Activated gamma-delta T cell (primary cell): ENCODE measurements around the gene DNMT1.
A peak's percentile ranks its signal among the peaks of the same experiment; 100 is the strongest.

Experiments used
- DNase-seq: peaks from one replicate; lab custom pipeline; 2025; lab: John Stamatoyannopoulos, UW

Gene DNMT1

DNA sequence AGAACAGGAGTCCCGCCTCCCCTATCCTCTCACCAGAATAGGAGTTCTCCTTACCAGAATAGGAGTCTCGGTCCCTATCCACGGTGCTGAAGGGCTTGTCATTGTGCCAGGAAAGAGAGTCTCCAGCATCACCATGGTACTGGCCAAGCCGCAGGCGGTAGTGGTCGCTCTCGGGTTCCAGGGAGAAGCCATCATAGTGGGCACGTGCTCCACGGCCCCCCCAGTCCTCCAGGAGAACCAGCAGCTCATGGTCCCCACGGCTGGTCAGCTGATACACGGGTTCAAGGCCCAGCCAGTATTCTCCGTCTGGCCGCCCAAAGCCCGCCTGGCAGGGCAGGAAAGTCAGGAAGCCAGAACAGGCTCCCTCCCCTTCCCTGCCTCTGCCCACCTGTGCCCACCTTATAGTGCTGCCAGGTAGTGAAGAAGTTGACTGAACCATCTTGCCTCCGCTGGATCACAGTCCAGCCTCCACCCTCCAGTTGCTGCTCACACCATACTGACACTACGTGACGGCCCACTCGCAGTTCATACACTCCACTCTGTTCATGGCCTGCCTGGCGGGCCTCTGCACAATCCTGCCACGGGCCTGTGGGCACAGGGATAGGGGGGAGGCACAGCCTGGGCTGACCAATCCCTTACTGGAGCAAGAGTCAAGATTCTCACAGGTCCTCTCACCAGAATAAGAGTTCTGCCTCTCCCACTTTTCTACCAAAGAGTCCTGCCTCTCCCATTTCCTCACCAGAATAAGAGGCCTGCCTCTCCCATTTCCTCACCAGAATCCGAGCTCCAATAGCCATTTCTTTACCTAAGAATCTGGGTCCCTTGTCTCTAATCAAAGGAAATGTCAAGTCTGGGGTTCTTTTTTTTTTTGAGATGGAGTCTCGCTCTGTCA is 101.2 kb downstream of the DNMT1 start:
- no peak for DNase-seq

- no peak for DNase-seq
Observed at GRCh38 chr19:10092648-10093294, 102.0 kb downstream of the DNMT1 start.

DNA sequence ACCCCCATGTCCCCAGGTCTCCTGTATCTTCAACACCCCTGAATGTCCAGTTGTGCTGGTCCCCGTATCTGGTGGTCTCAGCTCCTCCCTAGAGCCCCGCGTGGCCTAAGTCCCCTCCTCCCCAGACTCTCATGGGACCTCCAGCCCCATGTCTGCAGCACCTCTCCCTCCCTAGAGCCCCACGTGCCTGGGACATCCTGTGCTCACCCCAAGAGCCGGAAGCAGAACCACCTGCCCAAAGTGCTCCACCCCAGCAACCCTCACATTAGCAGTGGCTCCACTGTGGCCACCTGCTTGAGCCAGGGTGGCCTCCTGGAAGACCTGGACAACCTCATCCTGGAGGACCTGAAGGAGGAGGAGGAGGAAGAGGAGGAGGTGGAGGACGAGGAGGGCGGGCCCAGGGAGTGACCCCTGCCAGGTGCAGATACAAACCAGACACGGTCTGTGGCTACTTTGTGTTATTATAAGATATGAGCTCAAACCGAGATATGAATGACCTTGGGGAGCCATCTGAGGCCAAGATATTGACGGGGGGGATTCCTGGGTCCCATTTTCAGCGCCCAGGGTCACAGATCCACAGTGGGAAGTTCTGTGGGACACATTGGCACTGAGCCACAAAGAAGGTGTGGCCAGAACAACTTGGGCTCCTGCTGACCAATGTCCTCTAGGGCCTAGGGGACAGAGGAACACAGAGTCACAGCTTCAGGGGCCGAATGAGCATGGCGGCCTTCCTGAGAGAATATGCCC is 102.7 kb downstream of the DNMT1 start:
- no peak for DNase-seq

DNA sequence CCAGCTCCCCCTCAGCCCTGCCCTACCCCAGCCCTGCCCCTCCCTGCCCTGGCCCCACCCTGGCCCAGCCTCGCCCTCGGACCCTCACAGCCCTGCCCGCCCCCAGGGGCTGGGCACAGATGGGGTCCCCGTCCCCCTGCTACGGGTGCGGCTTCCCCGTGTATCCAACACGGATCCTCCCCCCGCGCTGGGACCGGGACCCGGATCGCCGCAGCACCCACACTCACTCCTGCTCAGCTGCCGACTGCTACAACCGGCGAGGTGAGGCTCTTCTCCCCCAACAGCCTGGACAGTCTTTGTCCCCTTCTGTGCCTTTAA is 103.4 kb downstream of the DNMT1 start:
- DNase-seq = no peak

DNA sequence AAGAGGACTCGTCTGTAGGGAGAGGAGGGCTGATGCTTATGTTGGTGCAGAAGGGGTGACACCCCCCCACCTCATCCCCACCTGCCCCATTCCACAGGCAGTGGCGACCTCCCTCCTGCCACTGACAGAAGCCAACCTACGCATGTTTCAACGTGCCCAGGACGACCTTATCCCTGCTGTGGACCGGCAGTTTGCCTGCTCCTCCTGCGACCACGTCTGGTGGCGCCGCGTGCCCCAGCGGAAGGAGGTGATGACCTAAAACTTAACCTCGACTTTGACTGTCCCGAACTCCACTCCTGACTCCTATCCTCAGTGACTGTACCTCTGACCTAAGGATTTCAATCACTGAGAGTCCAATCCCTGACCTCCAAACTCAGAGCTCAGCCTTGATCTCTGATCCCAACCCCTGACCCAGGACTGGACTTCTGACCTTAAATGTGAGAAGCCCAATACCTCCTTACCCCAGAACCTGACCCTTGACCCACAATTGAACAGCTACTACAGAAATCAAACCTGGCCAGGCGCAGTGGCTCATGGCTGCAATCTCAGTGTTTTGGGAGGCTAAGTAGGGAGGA is 104.9 kb downstream of the DNMT1 start:
- no peak for DNase-seq

DNA sequence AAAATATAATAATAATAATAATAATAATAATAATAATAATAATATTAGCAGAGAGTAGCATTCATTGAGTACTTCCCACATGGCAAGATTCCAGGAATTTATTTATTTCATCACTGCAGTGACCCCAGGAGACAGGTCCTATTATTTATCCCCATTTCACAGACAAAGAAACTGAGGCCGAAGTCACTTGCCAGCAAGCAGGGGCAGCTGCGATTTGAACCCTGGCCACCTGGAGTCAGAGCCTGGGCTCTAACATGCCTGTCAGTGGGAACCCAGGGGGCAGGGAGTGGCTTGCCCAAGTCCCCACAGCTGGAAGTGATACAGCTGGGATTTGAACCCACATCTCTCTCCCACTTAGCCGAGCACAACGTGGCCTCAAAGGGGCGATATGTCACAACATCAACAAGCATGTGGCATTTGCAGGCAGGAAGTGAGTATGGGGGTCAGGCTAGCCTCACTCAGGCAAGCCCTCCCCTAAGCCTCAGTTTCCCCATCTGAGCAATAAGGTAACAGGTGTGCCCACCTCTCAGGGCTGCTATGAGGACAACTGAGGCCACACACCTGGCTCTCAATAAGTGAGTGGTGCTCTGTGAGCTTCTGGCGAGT is 105.7 kb downstream of the DNMT1 start:
- no peak for DNase-seq

DNA sequence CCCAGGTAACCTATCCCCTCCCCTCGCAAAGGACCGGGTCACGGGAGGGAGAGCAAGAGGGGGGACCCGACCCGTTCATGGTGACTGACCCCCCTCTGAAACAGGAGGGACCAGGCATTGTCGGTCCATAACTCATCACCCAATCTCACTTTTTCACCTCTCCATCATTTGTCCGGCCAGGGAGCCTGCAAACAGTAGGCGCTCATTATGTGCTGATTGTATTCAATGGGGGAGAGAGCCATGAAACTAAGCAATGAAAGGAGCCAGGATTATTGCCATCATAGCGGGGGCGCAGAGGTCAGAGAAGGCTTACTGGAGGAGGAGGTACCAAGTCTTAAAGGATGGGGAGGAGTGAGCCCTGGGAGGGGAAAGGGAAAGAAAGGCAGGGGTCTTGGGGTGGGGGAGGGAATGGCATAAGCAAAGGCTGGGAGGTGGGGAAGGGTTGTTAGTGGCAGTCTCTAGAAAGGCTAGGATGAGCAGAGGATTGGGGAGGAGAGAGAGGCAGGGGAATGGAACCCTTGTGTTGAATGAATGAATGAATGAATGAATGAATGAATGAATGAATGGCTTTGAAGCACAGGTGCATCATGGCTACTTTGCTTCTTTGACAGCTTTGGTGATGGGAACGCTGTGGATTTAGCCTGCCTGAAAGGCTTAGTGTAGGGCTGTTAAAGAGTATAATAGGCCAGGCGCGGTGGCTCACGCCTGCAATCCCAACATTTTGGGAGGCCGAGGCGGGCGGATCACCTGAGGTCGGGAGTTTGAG is 107.3 kb downstream of the DNMT1 start:
- no peak for DNase-seq

DNA sequence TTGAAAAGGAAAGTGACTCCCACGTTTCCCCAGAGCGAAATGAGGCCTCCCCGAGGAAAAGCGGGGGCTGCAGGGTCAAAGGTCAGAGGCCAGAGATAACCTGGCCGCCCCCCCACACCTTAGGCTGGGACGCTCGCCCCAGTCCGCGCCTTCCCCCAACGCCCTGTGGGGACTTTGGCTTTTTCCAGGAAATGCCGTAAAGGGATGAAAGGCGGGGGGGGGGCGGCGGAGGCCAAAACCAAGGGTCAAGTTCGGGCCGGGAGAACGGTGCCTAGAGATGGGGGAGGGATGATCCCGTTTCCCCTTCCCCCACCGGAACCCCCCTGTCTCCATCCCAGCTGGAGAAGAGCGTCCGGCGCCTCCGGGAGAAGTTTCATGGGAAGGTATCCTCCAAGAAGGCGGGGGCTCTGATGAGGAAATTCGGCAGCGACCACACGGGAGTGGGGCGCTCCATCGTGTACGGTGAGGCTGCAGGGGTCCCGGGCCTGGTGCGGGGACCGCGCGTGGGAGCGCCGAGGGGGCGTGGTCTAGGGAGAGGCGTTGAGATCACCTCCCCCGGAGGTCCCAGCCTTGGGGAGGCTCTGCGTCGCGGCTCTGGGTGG is 108.1 kb downstream of the DNMT1 start:
- no peak for DNase-seq

DNA sequence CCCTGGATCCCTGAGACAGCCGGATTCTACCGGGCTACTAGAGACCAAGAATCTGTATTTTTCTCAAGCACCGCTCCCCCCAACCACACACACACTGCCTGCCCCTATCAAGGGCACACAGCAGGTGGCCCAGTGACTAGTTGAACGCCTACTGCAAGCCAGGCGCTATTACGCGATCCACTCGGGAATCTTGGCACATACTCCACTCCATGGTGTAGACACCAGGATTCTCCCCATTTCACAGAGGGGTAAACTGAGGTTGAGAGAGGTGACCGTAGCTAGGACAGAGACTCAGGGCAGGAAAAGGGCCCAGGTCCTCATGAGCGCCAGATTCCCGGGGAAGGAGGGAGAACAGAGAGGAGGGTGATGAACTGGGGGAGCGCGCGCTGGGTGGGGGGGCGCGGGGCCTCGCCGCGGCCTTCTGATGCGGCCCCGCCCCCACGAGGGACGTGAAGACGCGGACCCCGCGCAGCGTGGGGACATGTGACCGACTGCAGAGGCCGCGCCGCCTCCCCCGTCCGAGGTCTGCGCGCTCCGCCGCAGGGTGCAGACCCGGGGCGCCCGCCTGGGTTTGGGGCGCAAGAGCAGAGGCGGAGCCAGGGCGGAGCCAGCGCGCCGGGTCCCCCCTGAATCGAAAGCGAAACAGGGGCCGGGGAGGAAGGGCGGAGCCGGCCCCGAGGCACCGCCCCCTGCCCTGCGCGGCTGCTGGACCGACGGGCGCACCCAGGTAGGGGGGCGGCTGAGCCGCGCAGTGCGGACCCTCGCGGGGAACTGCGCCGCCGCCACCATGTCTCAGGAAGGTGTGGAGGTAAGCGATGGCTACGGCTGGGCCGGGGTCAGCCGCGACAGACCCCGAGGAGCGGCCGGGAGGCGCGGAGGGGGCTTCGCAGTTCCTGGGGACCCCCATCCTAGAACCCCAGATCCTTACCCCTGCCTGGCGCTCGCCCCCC is 108.8 kb downstream of the DNMT1 start, which contains the start of gene SHFL:
Gene SHFL, plus strand, starts transcription at position 677 of the 950 bp plus-strand sequence. Its CDS starts 111 bp downstream, at position 788.
- DNase-seq = peak; percentile 76

DNA sequence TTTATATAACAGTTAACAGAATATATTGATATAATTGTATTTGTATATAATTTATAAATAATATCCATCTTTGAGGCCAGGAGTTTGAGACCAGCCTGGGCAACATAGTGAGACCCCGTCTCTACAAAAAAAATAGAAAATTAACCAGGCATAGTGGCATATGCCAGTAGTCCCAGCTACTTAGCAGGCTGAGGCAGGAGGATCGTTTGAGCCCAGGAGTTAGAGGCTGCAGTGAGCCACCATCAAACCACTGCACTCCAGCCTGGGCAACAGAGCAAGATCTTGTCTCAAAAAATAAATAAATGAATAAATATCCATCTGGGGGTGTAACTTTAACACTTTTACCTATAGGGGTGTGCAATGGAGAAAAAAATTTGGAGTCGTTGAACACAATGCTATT is 110.0 kb downstream of the DNMT1 start:
- no peak for DNase-seq

DNA sequence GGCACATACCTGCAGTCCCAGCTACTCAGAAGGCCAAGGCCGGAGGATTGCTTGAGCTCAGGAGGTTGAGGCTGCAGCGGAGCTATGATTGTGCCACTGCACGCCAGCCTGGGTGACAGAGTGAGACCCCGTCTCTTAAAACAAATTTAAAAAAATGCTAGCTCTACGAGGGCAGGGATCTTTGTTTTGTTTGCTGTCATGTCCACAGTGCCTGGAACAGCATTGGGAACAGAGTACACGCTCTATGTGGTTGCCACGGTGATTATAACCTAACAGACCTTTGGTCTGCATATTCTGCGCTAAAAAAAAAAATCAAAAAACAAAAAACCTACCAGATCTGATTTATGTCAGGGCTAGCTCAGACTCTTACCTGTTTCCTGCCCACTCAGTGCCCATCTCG is 110.8 kb downstream of the DNMT1 start:
- no peak for DNase-seq
